ENCODE measurements around the gene ITGB3BP. TPM values are rescaled to one million over a fixed set of nuclear protein-coding genes. Genes with fewer than 3 reads are reported as not detected.

Gene ITGB3BP
- total and polyA plus RNA-seq, 4 donors = 5.7 to 15.2 (median 7.5) TPM

GRCh38 chr1:63407002-63407401, 116.0 kb downstream of the ITGB3BP start:
- peaks cover 0 to 5% (median 0%) of the 10 kb centered on the region in 4 donors for H3K36me3 ChIP-seq (ENCODE audit: control insufficient read depth in 4 of 4, insufficient read depth in 3 of 4, low read depth in 1 of 4, low read length in 3 of 4)

DNA sequence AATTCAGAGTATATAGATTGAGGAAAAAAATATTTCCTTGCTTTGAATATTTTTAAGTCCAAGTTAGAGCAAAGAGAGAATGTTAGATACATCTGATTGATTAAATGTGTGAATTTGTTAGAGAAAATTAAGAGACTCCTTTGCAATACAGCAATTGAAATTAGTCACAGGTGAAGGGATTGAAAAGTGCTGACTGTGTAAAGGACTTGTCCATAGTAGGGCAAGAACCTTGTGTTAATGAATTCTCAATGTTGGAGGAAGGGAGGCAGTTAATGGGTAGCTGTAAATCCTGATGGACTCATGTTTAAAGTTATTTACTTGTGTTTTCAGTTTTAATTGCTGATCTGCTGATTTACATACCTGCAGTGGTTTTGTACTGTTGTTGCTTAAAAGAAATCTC, 117.0 kb downstream of the ITGB3BP start:
- no peak for DNase-seq (ENCODE audit: low spot score)
- Histone ChIP-seq H3K4me1 (ENCODE audit: control insufficient read depth in 4 of 4, insufficient read depth in 4 of 4, low read length in 3 of 4) (peaks cover 0 to 5% (median 1%) of the 10 kb centered on the region in 4 donors), H3K27ac (ENCODE audit: low read depth in 1 of 2, low read length in 2 of 2) (no peak overlapping the region), H3K4me3 (ENCODE audit: low read depth in 1 of 3, low read length in 3 of 3) (no peak overlapping the region), H3K9me3 (ENCODE audit: control insufficient read depth in 4 of 4, low read length in 3 of 4) (no peaks in the 10 kb centered on the region), H3K27me3 (ENCODE audit: control insufficient read depth in 4 of 4, insufficient read depth in 4 of 4, low read length in 3 of 4) (no peaks in the 10 kb centered on the region), H3K36me3 (ENCODE audit: control insufficient read depth in 4 of 4, insufficient read depth in 3 of 4, low read depth in 1 of 4, low read length in 3 of 4) (peaks cover 0 to 5% (median 0%) of the 10 kb centered on the region in 4 donors), H3K9ac (ENCODE audit: low read depth in 1 of 2, low read length in 2 of 2) (no peak overlapping the region)
- no peak for TF ChIP-seq FOXA1 (IDR thresholded peaks at IDR 0.05)
- no peak for TF ChIP-seq YY1 (IDR thresholded peaks at IDR 0.05)
- no peak for TF ChIP-seq MAX (IDR thresholded peaks at IDR 0.05)
- no peak for TF ChIP-seq ATF3 (IDR thresholded peaks at IDR 0.05)
- TF ChIP-seq ZBTB33 (IDR thresholded peaks at IDR 0.05) = no peak

More at GRCh38 chr1:63407002-63407401, 116.0 kb downstream of the ITGB3BP start:
- no peaks in the 10 kb centered on the region for H3K9me3 ChIP-seq (ENCODE audit: control insufficient read depth in 4 of 4, low read length in 3 of 4)
- DNase-seq (ENCODE audit: low spot score) = no peak
- H3K4me3 ChIP-seq (ENCODE audit: low read depth in 1 of 3, low read length in 3 of 3) = no peak overlapping the region
- H3K4me1 ChIP-seq (ENCODE audit: control insufficient read depth in 4 of 4, insufficient read depth in 4 of 4, low read length in 3 of 4) = peaks cover 0 to 5% (median 1%) of the 10 kb centered on the region in 4 donors
- TF ChIP-seq TAF1 (conservative IDR thresholded peaks at IDR 0.05) (no peak), RXRA (IDR thresholded peaks at IDR 0.05) (no peak), EGR1 (IDR thresholded peaks at IDR 0.05; ENCODE audit: low read depth in 2 of 2) (no peak), FOXA1 (IDR thresholded peaks at IDR 0.05) (no peak), YY1 (IDR thresholded peaks at IDR 0.05) (no peak), FOXA2 (IDR thresholded peaks at IDR 0.05) (peak; percentile 43), RAD21 (IDR thresholded peaks at IDR 0.05) (no peak), REST (IDR thresholded peaks at IDR 0.05) (no peak), SP1 (IDR thresholded peaks at IDR 0.05) (no peak), NR2F2 (IDR thresholded peaks at IDR 0.05) (no peak), MAX (IDR thresholded peaks at IDR 0.05) (no peak), ATF3 (IDR thresholded peaks at IDR 0.05) (no peak), GABPA (IDR thresholded peaks at IDR 0.05 in 1 of 2, conservative IDR thresholded peaks at IDR 0.05 in 1 of 2) (no peak), HNF4A (conservative IDR thresholded peaks at IDR 0.05) (peak in 1 of 2 donors; percentile 37)
- TF ChIP-seq, protein P1, sequence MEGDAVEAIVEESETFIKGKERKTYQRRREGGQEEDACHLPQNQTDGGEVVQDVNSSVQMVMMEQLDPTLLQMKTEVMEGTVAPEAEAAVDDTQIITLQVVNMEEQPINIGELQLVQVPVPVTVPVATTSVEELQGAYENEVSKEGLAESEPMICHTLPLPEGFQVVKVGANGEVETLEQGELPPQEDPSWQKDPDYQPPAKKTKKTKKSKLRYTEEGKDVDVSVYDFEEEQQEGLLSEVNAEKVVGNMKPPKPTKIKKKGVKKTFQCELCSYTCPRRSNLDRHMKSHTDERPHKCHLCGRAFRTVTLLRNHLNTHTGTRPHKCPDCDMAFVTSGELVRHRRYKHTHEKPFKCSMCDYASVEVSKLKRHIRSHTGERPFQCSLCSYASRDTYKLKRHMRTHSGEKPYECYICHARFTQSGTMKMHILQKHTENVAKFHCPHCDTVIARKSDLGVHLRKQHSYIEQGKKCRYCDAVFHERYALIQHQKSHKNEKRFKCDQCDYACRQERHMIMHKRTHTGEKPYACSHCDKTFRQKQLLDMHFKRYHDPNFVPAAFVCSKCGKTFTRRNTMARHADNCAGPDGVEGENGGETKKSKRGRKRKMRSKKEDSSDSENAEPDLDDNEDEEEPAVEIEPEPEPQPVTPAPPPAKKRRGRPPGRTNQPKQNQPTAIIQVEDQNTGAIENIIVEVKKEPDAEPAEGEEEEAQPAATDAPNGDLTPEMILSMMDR (IDR thresholded peaks at IDR 0.05; ENCODE audit: low read depth, low read length, missing input control) = no peak
- no peak overlapping the region for H3K9ac ChIP-seq (ENCODE audit: low read depth in 1 of 2, low read length in 2 of 2)
- no peak overlapping the region for H3K27ac ChIP-seq (ENCODE audit: low read depth in 1 of 2, low read length in 2 of 2)
- H3K27me3 ChIP-seq (ENCODE audit: control insufficient read depth in 4 of 4, insufficient read depth in 4 of 4, low read length in 3 of 4) = no peaks in the 10 kb centered on the region

Measured in liver (tissue), 9 donors.